Small intestine (tissue), 7 donors: Measurements from ENCODE around the gene PARD6A. TPM values are rescaled to one million over a fixed set of nuclear protein-coding genes. Genes with fewer than 3 reads are reported as not detected.

Experiments
- DNase-seq, 2 donors: peaks; one replicate each; pipeline versions ENCODE4 v3.0.0 to v3.0.0-alpha.2; 2013
- FAIRE-seq: peaks from 2 replicates; lab custom pipeline; 2012; peaks lifted over from hg19 to GRCh38; lab: Jason Lieb, UNC
- H3K27ac ChIP-seq, 3 donors: one replicate each; pipeline ENCODE4 v1.5.1; 2013; ENCODE audit warnings: low read length in 2 of 3, mild to moderate bottlenecking in 2 of 3, control low read depth in 1 of 3, inconsistent platforms in 1 of 3, low read depth in 1 of 3, moderate library complexity in 1 of 3
- H3K27me3 ChIP-seq, 3 donors: one replicate each; pipeline ENCODE4 v1.6.1; 2013; ENCODE audit warnings: low read length in 3 of 3, inconsistent platforms in 1 of 3; ENCODE audit not compliant: control insufficient read depth in 3 of 3, insufficient read depth in 3 of 3
- H3K36me3 ChIP-seq, 3 donors: one replicate each; pipeline ENCODE4 v1.6.1; 2013; ENCODE audit warnings: low read length in 3 of 3, inconsistent platforms in 1 of 3, low read depth in 1 of 3, mild to moderate bottlenecking in 1 of 3, moderate library complexity in 1 of 3; ENCODE audit not compliant: control insufficient read depth in 3 of 3, insufficient read depth in 2 of 3
- H3K4me1 ChIP-seq, 3 donors: one replicate each; pipeline ENCODE4 v1.6.1; 2013; ENCODE audit warnings: low read length in 2 of 3, inconsistent platforms in 1 of 3, low read depth in 1 of 3, mild to moderate bottlenecking in 1 of 3, moderate library complexity in 1 of 3; ENCODE audit not compliant: control insufficient read depth in 3 of 3, insufficient read depth in 2 of 3
- H3K4me3 ChIP-seq, 3 donors: one replicate each; pipeline ENCODE4 v1.5.1; 2013; ENCODE audit warnings: low read length in 3 of 3, control low read depth in 1 of 3, inconsistent platforms in 1 of 3, low read depth in 1 of 3, mild to moderate bottlenecking in 1 of 3, moderate library complexity in 1 of 3
- H3K9me3 ChIP-seq, 2 donors: one replicate each; pipeline ENCODE4 v1.6.1; 2013; ENCODE audit warnings: low read depth in 1 of 2, low read length in 1 of 2; ENCODE audit not compliant: control insufficient read depth in 2 of 2, insufficient read depth in 1 of 2
- WGBS, 3 donors: extraction: QIAGEN DNeasy Blood & Tissue Kit; methylation state at CpG; one replicate each; pipeline ENCODE4 v1.1.7; 2013; 5-methylcytosine and 5-hydroxymethylcytosine counted together
- polyA plus RNA-seq, 4 donors: library from polyadenylated mRNA; stranded (reverse) in 3 of 4; unstranded in 1 of 4; fragments of 200-250 nt in 3 of 4; fragments of 120-200 nt in 1 of 4; gene quantifications; one replicate each; pipeline versions ENCODE4 v1.2.1 to v1.2.3, GENCODE V29; 2013
- donor health status: healthy with polysubstance abuse.
- donor health status: control.
- donor health status: control.
- donor health status: Bipolar disorder and iron deficiency.
- donor health status: healthy.

The PARD6A gene
- polyA plus RNA-seq, 4 donors = 1.0 to 6.8 (median 2.7) TPM

DNA sequence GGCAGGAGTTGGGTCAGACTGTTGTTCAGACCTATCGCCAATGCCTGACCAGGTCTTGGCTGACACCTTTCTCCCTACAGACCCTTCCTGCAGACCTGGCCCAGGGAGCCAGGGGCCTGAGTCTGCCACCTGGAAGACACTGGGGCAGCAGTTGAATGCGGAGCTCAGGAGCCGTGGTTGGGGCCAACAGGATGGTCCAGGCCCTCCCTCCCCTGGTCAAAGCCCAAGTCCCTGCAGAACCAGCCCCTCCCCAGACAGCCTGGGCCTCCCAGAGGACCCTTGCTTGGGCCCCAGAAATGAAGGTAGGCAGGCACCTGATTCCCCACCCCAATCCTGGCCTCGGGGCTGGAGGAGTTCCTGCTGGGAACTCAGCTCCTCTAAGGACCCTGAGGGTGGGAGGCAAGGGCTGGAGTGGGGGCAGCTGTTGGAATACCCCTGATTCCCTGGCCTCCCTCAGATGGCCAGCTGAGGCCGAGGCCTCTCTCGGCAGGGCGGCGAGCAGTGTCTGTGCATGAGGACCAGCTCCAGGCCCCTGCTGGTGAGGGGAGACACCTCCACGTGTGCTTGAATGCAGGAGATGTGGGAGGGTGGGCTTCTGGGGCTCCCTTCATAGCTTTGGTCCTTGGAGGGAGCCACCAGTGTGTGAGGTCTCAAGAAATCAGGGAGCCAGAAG, 4.3 kb upstream of the PARD6A start:
- Histone ChIP-seq H3K4me1 (peaks cover 0 to 17% (median 0%) of the 10 kb centered on the region in 3 donors), H3K4me3 (no peak overlapping the region), H3K27me3 (peaks cover 0 to 36% (median 6%) of the 10 kb centered on the region in 3 donors), H3K27ac (no peak overlapping the region), H3K36me3 (peaks cover 0 to 27% (median 2%) of the 10 kb centered on the region in 3 donors), H3K9me3 (peaks cover 0 to 3% of the 10 kb centered on the region in 2 donors)
- no peak for FAIRE-seq
- 84 to 85% (median 85%) methylated on average over 9 of the region's 9 CpGs for WGBS, 3 donors
- DNase-seq = no peak

DNA sequence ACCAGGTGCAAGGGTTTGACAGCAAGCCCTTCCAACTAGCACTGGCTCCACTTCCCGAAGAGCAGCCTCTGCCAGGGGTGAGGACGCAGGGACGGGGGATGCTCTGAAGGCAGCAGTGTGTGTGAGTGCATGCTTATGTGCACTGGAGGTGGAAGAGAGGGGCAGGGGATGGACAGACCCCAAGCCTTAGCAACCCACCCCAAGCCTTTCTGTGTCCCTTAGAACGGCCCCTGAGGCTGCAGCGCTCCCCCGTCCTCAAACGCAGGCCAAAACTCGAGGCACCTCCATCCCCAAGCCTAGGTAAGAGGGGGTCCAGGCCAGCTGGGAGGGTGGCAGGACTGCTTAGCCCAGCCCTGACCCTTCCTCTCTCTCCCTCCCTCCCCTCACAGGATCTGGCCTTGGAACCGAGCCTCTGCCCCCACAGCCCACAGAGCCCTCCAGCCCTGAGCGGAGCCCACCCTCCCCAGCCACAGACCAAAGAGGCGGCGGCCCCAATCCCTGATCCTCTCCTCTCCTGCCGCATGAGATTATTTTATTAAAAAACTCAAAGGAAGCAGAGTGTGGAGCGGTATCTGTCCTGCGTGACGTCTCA, 3.6 kb upstream of the PARD6A start:
- no peak for DNase-seq

DNA sequence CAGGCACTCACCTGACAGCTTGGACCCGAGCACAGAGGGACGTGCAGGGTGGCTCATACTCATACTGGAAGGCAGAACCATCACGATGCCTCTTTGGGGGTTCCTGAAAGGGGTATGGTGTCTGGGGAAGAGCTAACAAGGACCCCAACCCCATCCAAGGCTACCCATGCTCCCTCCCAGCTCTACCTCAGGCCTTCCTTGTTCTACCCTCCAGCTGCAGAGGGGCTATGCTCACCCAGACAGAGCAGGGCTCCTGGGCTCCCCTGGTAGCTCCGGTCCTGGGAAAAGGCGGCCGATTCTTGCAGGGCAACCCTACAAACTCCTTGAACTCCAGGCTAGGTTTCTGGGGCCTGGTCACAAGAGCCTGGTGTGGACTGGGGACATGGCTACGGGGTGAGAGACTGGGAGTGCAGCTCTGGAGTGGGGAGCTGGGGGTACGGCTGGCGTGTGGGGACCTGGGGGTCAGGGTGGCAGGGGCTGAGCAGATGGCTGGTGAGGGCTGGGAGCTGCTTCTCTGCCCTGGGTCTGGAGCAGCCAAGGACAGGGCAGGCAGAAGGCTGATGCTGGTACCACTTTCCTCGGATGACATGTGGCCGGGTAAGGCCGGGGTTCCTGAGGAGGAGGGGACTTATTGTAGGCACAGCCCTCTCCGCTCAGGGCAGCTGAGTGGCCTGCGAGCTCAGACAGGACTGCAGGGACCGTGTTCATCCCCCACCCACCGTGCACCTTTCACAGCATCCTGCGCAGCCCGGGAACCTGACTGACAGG, 2.8 kb upstream of the PARD6A start:
- Histone ChIP-seq H3K4me3 (no peak overlapping the region), H3K4me1 (peaks cover 0 to 18% (median 0%) of the 10 kb centered on the region in 3 donors), H3K36me3 (peaks cover 0 to 34% (median 2%) of the 10 kb centered on the region in 3 donors), H3K9me3 (peaks cover 0 to 3% of the 10 kb centered on the region in 2 donors), H3K27ac (no peak overlapping the region), H3K27me3 (peaks cover 0 to 25% (median 2%) of the 10 kb centered on the region in 3 donors)
- DNase-seq (no peak), FAIRE-seq (no peak)
- WGBS, 3 donors = 91 to 95% (median 93%) methylated on average over 18 of the region's 18 CpGs

More for the DNA sequence above, 3.6 kb upstream of the PARD6A start:
- FAIRE-seq = no peak
- Histone ChIP-seq H3K27me3 (peaks cover 0 to 30% (median 2%) of the 10 kb centered on the region in 3 donors), H3K4me3 (no peak overlapping the region), H3K36me3 (peaks cover 0 to 27% (median 2%) of the 10 kb centered on the region in 3 donors), H3K4me1 (peaks cover 0 to 18% (median 0%) of the 10 kb centered on the region in 3 donors), H3K27ac (no peak overlapping the region), H3K9me3 (peaks cover 0 to 3% of the 10 kb centered on the region in 2 donors)
- WGBS, 3 donors = 87 to 94% (median 93%) methylated on average over 16 of the region's 16 CpGs

DNA sequence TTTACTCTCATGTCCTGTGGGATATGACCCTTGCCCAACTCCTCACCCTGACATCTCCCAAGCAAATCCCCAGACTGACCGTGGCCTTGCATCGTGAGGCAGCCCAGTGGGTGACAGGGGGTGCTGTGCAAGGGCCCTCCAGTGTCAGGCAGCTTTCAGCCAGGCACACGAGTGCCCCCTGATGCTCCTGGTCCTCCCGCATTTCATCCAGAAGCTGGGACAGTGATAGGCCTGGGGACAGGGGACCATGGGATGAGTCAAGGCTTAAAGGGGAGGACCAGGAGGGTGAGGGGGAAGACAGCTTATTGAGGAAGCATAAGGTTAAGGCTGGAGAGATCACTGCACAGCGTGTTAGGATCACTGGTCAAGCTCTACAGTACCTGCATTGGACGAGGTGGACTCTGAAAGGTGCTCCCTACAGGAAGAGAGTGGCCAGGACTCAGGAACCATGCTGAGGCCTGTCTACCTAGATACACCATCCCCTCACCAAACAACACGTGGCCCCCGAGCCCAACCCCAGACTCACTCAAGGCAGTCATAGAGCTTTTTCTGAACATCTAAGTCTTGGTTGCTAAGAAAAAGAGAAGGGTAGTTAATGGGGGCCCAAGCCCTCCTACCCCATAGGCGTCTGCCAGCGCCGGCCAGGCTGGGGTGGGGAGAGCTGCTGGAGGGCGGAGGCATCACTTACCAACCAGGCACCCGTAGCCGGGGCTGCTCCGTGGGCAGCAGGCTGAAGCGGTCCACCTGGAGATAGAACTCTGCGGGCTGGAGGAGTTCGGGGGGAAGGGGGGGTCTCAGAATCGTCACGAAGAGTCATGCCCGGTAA, 1.7 kb upstream of the PARD6A start:
- WGBS, 3 donors = 32 to 37% (median 35%) methylated on average over 19 to 21 of the region's 21 CpGs
- FAIRE-seq (no peak), DNase-seq (no peak)
- Histone ChIP-seq H3K9me3 (no peaks in the 10 kb centered on the region), H3K36me3 (peaks cover 0 to 46% (median 2%) of the 10 kb centered on the region in 3 donors), H3K27me3 (peaks cover 0 to 15% (median 0%) of the 10 kb centered on the region in 3 donors), H3K27ac (no peak overlapping the region), H3K4me1 (peaks cover 0 to 14% (median 0%) of the 10 kb centered on the region in 3 donors), H3K4me3 (peak overlapping the region; percentile 74 to 99 (median 80))

DNA sequence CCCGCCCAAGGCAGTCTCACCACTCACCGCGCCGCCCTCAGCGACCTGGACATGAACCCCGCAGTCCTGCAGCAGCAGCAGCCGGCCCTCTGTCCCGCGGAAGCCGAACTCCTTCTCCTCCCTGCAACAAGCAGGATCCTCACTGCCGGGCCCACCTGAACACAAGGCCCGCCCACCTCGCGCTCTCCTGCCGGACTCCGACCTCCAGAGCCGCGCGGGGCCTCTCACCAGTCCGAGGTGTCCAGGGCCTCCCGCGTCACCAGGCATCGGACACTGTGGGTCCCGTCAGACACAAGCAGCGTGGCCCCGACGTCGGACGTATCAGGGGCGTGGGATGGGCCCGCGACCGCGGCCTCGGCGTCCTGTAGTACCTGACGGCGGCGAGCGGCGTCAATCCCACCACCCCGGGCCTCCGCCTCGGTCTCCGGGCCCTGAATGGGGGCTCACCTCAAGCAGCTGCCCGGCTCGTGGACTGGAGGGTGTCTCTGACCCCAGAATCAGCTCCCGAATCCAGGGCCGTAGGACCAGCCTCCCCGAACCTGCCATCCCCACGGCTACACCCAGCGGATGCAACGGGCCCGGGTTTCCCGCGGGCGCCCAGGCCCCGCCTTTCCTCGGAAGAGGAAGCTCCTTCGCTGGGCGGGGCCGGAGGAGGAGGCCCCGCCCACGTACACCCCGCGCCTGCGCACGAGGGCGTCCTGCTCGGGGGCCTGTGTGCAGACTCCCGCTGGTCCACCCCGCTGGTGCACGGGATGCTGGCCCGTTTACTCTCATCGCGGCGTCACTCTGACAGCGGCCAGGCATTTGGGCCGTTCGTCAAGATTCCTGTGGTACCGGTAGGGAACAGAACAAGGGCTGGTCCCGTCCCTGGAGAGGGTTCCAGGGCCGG, 841 bp upstream of the PARD6A start, which contains the start of gene ACD:
TSS of gene ACD (minus strand) at position 586 of the 889 bp plus-strand sequence. CDS start at position 546, 40 bp downstream.
- Histone ChIP-seq H3K27me3 (peaks cover 0 to 6% (median 0%) of the 10 kb centered on the region in 3 donors), H3K27ac (peak within 1 kb of the TSS; percentile 87 to 99 (median 98)), H3K36me3 (peaks cover 0 to 50% (median 2%) of the 10 kb centered on the region in 3 donors), H3K4me3 (peak within 1 kb of the TSS; percentile 74 to 99 (median 80)), H3K9me3 (no peaks in the 10 kb centered on the region), H3K4me1 (peaks cover 0 to 14% (median 0%) of the 10 kb centered on the region in 3 donors)
- FAIRE-seq (no peak), DNase-seq (peak; percentile 93 to 96)
- 0% methylated on average over 70 to 83 of the region's 83 CpGs for WGBS, 3 donors

DNA sequence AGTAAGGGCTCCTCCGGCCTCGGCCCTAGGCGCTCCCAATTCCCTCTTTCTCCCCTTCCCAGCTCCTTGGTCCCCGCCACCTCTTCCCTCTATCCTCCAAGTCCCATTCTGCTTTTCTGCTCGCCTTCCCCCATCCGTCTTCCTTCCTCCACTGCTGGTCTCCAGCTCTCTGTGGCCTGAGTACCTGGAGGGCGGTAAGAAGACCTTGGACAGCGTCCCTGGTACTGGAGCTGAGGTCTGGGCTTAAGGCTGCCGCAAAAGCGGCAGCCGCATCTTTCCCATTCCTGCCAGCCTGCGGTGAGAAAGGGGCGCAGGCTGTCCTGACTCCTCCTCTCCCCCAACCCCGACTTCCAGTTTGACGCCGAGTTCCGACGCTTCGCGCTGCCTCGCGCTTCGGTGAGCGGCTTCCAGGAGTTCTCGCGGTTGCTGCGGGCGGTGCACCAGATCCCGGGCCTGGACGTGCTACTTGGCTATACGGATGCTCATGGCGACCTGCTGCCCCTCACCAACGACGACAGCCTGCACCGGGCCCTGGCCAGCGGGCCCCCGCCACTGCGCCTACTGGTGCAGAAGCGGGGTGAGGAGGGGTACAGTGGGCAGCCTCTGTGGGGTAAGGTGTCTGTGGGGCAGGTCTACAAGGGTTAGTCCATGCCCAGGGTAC, 471 bp downstream of the PARD6A start:
- peak in 1 of 2 donors; percentile 78 for DNase-seq
- H3K4me1 ChIP-seq = peaks cover 0 to 19% (median 0%) of the 10 kb centered on the region in 3 donors
- no peak for FAIRE-seq
- H3K36me3 ChIP-seq = peaks cover 0 to 52% (median 2%) of the 10 kb centered on the region in 3 donors
- peak overlapping the region in 2 of 3 donors; percentile 38 to 74 for H3K4me3 ChIP-seq
- WGBS, 3 donors = 9 to 18% (median 11%) methylated on average over 33 to 39 of the region's 39 CpGs
- no peaks in the 10 kb centered on the region for H3K9me3 ChIP-seq
- peak overlapping the region; percentile 39 to 86 (median 52) for H3K27ac ChIP-seq
- no peaks in the 10 kb centered on the region for H3K27me3 ChIP-seq
